Panc1 (cell line): Measurements from ENCODE around the gene IQSEC2. TPM values are rescaled to one million over a fixed set of nuclear protein-coding genes. Genes with fewer than 3 reads are reported as not detected.

ENCODE experiments used
- total RNA-seq: library from RNA; stranded (reverse); gene quantifications from one replicate; pipeline ENCODE4 v1.2.1, GENCODE V29; 2021; ENCODE audit not compliant: unreplicated experiment

The IQSEC2 gene
- total RNA-seq, 1 experiment from 2014 or later = 38.8 TPM

Other genes with a start within 250 kb of the IQSEC2 start
- 0.13 TPM for gene GPR173, start 232.8 kb downstream of the IQSEC2 start, total RNA-seq
- 25.0 TPM for gene TSPYL2, start 199.2 kb downstream of the IQSEC2 start, total RNA-seq
- gene KANTR, start 187.4 kb downstream of the IQSEC2 start, total RNA-seq = 6.8 TPM
- gene KDM5C, start 56.4 kb downstream of the IQSEC2 start, total RNA-seq = 104 TPM
- 111 TPM for gene SMC1A, start 141.1 kb upstream of the IQSEC2 start, total RNA-seq
- gene RIBC1, start 141.3 kb upstream of the IQSEC2 start, total RNA-seq = 1.1 TPM
- 216 TPM for gene HSD17B10, start 152.8 kb upstream of the IQSEC2 start, total RNA-seq